ACHN (cell line): ENCODE measurements around the gene RIMS4.

ENCODE experiments used
- DNase-seq: peaks from one replicate; pipeline ENCODE4 v3.0.0-alpha.2; 2015
- in situ Hi-C: cut with HindIII; loops from 2 replicates; pipeline ENCODE4 v1.10.0; 2017; ENCODE audit warnings: low sequenced_read_pairs, low pct_ligation_motif_present, low pct_unique_long_range_greater_than_20kb

The RIMS4 gene

DNA sequence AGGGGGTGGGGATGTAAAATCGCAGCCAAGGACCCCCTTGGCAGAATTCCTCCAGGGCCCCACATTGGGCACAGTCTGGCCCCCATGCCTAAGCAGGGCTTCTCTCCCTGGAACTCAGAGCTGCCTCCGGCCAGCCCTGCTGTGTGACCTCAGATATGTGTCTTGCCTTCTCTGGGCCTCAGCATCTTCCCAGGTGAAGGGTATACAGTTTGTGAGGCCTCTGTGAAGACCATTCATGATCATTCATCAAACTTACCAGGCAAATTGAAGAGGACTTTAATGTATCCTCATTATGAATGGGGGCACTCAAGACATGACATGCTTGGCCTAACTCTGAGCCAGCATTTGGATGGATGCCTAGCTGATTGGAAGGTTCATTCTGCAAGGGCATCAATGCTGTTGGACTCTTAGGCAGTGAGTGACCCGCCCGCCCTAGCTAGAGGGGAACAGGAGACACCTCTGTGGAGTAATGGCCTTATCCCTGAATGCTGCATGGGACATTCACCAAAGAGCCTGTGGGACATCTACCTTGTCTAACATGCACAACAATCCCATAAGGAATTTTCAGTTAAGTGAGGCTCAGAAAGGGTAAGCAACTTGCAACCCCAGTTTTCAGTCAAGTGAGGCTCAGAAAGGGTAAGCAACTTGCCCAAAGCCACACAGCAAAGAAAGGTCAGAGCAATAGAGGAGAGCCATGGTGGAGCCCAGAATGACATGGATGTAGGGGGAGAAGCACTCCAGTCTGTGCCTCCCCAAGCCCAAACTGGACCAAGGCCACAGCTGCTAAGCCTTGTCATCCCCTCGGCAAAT is 94.6 kb downstream of the RIMS4 start:
- in situ Hi-C loops = no loop called here
- DNase-seq = no peak

DNA sequence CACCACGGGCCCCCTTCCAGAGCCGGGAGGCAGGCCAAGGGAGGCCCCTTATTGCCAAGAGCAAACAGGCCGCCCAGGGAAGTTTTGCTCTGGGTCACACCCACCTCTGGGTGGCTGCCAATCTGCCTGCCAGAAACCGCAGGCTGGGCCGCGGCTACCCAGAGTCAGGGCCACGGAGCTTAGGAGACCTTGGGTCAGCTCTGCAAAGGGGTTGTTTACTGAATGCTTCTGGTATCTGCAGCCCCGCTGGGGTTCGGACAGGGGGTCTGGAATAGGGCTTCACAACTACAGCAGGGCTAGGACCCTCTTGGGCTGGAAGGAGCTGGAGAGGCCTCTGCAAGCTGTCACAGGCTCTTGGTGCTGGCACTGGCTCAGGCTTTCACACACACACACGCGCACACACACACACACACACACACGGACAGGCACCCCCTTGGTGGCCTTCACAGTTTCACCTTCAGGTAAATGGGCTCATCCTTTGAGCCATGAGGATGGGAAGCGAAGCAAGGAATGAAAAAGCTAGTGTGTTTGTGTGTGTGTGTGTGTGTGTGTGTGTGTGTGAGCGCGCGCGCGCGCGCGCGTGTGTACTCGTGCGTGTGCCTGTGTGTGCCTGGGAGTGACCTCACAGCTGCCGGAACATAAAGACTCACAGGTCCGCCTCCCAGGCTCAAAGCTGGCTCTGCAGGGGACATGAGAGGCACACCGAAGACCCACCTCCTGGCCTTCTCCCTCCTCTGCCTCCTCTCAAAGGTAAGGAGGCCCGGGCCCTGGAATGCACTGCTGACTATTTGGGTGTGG is 95.4 kb downstream of the RIMS4 start, which contains the start of gene CCN5:
Gene CCN5, plus strand, starts transcription at position 669 of the 798 bp plus-strand sequence. Its CDS starts 22 bp downstream, at position 691.
- peak; percentile 82 for DNase-seq
- in situ Hi-C loops = no loop called here

DNA sequence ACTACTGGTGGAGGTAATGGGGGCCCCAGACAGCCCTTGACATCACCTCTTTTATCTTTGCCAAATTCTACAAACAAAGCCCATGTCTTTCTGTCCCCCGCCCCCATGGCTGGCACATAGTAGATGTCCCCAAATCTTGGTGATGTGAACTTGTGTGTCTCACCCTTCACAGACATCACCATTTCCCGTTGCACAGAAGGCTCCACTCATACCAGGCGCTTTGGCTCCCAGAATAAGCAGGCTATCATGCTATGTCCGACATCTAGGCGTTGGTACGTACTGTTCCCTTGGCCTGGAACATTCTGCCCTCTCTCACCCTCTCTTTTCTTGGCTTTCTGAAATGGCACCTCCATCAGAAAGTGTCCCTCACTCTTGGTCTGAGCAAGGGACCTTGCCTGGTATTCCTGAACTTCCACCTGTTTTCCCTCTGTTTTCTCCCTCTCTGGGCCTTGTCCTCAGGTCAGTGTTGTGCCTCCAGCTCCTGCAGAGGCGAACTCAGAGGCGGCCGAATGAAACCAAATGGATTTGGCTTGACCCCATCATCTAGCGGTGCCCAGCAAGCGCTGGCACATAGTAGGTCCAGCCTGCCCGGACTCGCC is 96.1 kb downstream of the RIMS4 start:
- no peak for DNase-seq
- in situ Hi-C loops = no loop called here

DNA sequence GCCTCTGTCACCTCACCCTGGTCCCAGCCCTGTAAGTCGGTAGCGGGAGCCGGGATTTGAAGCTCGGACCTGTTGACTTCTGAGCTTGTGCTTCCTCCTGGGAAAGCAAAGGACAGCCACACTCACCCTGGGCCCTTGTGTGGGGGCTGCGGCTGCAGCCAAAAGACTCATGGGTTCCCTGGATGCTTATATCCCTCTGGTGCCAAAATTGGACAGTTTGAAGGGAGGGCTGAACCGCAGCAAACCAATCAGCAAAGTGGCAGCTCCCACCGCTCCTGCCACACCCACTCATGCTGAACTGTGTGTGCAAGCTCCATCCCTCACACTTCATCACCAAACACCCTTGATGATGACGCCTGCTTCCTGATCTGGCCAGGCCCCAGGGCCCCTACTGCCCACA is 99.1 kb downstream of the RIMS4 start:
- DNase-seq = no peak
- in situ Hi-C loops = no loop called here

DNA sequence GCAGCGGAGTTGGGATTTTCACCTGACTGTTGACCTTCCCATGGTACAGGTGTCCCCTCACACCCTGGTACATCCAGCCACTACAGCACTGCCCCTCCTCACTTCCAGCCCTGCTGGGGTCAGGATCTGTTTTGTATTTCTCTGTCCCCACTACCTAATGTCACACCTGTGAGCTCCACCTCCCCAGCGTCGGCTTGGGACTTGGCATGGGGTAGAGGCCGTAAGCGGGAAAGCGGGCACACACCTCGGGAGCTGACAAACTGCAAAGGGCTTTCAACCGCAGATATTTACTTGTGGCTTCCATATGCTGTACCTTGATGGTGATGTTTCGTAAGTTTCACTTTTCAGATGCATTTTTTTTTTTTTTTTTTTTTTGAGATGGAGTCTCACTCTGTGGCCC is 100.5 kb downstream of the RIMS4 start:
- in situ Hi-C loops = no loop called here

DNA sequence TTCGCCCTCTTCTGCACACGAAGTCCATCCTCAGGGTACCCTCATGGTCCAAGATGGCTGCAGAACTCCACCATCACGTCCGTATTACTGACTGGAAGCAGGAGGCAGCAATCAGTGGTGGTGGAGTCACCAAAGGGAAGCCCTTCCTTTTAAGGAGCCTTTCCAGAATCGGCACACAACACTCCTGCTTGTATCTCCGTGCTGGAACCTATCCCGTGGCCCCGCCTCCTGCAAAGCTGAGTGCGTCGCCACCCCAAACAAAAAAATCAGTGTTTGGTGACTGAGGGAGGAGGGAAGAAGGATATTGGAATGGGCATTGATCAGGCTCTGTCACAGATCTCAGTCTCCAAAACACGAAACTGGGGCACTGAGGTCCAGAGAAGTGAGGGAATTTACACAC is 101.0 kb downstream of the RIMS4 start:
- in situ Hi-C loops = no loop called here
- DNase-seq = no peak

More for the DNA sequence above, 100.5 kb downstream of the RIMS4 start:
- no peak for DNase-seq

DNA sequence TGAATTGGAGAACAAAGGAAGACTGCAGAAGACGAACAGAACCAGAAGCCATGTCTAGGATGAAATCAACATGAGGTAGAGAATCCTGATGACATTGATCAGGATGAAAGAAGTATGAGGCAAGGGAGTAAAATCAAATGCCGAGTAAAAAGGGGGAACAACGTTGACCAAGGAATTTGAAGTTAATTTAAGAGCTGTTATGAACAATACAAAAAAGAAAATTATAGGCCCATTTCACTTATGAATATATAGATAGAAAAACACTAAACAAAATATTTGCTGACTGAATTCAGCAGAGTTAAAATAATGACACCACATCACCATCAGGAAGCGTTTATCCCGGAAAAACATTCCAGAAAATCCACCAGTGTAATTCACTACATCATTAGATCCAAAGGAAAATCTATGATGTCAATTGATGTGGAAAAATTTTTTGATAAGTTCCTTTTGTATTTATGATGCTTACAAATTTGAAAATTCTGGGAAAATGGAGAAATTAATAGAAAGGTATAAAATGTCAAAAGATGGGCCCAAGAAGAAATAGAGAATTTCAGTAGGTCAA is 103.2 kb downstream of the RIMS4 start:
- no peak for DNase-seq
- in situ Hi-C loops = no loop called here

DNA sequence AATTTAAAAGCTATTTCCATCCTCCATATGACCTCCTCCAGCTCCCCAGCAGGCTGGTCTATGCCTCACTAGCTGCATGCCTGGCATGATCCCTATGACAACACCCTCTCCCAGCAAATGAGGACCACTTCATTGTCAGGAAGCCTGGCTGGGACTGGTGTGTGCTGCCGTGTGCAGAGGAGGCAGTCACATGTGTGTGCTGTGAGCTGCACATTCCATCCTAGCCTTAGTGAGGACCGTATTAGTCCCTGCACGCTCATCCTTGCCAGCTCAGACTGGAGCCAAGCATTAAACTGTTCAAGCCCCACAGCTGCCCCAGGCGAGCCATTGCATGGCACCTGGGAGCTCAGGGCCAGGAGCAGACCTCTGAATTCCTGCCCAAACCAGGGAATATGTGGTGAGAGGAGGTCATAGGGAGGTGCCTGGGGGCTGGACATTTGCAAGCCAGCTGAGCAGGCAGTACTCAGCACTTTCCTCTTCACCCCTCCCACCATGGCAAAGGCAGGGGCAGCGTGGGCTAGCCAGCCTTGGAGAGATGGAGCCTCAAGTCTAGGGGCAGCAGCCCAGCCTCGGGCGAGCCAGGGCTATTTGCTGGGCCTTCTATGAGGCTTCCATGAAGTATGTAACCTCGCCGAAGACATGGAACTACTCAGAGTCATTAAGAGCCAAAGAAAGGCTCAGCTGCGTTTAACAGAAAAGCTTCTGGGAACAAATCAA is 103.9 kb downstream of the RIMS4 start:
- in situ Hi-C loops = no loop called here
- DNase-seq = no peak

DNA sequence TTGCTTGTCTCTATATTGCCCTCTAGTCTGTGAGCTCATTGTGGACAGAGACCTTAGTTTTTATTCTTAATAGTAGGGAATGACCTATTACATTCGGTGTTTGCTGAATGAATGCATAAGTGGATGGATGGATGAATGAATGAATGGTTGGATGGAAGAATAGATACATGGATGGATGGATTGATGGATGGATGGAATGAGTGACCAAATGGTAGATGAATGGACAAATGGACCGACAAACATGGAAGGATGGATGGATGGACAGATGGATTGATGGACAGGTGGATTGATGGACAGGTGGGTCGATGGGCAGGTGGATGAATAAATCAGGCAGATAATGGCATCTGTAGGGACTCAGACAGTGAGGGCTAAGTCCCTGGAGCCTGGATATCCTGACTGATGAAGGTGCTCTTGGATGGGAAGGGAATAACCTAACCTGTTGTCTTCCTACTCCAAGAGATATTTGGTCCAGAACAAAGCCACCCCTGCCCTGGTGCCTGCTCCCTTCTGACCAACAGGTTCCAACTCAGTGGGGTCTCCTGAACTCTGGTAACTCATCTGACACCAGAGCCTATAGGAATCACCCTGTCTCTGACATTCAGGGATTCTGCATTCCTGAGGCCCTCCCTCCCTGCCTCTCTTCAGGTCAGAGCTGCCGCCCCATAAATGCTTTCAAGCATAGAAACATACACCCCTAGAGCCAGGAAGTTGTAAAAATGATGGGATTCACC is 104.8 kb downstream of the RIMS4 start:
- in situ Hi-C loops = no loop called here

DNA sequence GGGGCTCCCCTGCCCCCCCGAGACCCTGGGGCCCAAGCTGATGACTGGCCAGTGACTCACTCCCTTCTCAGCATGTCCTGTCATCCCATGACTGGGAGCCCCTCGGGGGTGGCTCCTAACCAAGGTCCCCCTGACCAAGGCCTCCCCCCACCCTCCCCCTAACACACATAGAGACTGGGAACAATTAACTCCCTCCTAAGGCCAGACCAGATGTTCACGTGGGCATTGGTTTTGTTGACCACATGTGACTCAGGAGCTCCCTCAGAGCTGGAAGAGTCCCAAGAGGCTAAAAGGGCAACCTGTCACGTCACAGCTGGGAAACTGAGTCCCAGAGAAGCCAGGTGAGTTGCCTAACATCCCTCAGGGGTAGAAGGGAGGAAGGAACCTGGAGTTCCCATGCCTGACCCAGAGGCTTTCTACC is 105.8 kb downstream of the RIMS4 start:
- in situ Hi-C loops = no loop called here
- DNase-seq = no peak

More for the DNA sequence above, 104.8 kb downstream of the RIMS4 start:
- DNase-seq = no peak

DNA sequence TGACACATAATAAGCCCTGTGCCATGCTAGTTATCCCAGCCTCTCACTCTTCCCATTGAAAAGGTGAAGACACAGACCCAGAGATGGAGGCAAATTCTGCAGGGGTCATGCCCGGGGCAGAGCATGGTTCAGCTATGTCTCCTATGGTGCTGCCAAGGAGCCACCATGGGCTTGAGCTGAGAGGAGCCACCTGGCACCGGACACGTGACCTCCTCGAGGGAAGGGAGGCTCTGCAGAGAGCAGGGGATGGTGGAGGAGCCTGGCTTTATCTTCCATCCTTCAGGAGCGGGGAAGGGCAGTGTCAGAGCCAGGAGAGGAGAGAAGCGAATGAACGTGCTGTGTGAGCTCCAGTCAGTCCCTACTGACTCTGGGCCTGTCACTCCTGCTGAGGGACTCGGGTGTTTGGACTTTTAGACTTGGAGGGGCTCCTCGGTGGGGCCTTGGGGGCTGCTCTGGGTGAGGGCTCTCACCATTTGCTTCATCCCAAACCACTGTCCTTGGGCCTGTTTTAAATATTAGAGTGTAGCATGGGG is 106.3 kb downstream of the RIMS4 start:
- no peak for DNase-seq
- in situ Hi-C loops = no loop called here

DNA sequence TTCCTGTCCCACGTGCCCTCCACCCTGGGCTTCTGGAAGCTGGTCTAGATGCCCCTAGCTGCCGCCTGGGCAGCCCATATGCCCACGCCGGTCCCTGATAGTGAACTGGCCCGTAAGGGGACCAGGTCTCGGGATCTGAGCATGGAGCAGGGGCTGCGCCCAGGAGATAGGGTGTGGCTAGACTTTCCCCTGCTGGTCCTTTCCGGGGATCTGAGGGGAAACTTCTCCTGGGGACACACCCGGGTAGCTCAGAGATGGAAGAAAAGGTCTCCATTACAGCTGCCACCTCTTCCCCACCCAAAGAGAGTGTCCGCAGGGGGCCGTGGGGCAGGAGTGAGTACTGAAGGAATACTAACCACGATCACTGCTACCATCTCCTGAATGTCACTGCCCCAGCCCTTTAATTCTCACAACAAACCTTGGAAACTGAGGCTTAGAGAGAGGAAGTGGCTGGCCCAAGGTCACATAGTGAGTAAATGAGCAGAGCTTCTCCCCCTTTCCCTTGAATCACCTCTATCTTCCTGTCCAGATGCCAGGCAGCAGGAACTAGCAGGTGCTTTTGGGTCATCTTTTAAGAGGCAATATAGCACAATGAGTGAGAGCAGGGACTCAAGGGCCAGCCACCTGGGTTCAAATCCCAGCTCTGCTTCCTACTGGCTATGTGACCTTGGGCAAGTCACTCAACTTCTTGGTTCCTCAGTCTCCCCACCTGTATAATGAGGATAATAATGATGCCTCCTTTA is 107.0 kb downstream of the RIMS4 start:
- DNase-seq = no peak
- in situ Hi-C loops = no loop called here

DNA sequence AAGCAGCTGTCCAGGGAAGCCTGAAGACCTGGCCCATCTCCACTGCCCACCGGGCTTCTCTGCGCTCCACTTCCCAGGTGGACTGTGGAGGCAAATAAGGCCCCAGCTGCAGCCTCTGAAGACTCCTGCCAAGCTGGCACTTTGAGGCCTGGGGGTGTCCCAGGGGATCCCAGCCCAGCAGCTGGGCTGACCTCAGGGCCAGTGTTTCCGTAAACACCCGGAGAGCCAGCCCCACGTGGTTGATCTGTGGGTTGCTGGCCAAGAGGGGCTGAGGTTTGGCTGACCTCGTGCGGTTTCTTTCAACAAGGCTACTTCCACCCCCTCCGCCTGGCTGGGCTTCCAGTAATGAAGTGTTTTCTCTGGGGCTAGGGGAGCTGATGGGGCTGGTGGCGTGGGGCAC is 107.6 kb downstream of the RIMS4 start:
- in situ Hi-C loops = no loop called here
- DNase-seq = peak; percentile 86

DNA sequence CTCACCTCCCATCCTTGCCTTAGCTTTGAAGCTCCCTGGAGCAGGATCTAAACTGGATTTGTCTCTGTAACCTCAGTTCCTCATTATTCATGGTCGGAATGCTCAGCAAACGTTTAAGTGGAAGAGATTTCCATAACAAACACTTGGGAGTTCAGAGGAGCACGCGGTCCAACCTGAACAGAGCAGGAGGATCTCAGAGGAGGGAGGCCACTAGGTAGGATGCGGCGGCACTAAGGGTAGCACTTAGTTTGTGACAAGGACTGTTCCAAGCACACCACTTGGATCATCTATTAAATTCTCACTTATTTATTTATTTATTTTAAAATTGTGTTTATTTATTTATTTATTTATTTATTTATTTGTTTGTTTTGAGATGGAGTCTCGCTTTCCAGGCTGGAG is 108.5 kb downstream of the RIMS4 start:
- in situ Hi-C loops = no loop called here
- DNase-seq = no peak
